ENCODE measurements around the gene FCGR2B. TPM values are rescaled to one million over a fixed set of nuclear protein-coding genes. Genes with fewer than 3 reads are reported as not detected.

Gene FCGR2B
- total and polyA plus RNA-seq, 2 donors (not counting 1 experiment from before 2014, with no cell fraction given) = 144 to 282 TPM

DNA sequence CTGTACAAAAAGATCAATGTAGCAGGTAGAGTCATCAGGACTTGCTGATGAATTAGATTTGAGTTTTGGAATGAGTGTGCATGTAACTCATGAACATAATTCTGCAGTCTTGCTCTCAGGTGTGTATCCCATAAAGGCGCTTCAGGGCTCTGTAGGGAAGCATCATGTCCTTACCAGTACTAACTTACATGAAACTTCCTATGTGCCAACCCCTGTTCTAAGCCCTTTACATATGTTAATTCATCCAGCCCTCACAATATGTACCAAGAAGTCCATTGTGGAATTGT, 56.3 kb downstream of the FCGR2B start:
- peaks cover 0 to 4% (median 0%) of the 10 kb centered on the region in 4 experiments for H3K27me3 ChIP-seq (replicated peaks in 1 of 4; ENCODE audit: control extremely low read depth in 1 of 4, control insufficient read depth in 3 of 4, insufficient read depth in 4 of 4, low read length in 3 of 4)
- H3K4me1 ChIP-seq (ENCODE audit: control insufficient read depth in 2 of 2, insufficient read depth in 2 of 2, low read length in 2 of 2) = peaks cover 44 to 46% of the 10 kb centered on the region in 2 donors
- intact Hi-C loops (cut with micrococcal nuclease) = loop anchor here (1.0 kb wide), 1 partner anchor 20 kb away; no protein-coding TSS in a partner anchor
- peak overlapping the region in 1 of 5 experiments; percentile 63 for H3K4me3 ChIP-seq (ENCODE audit: control extremely low read depth in 1 of 5, extremely low read depth in 1 of 5, insufficient read depth in 1 of 5, low read depth in 2 of 5, low read length in 4 of 5)
- no peaks in the 10 kb centered on the region for H3K9me3 Mint-ChIP-seq (ENCODE audit: insufficient read depth)
- H3K79me2 ChIP-seq (ENCODE audit: control insufficient read depth, insufficient read depth, low read length) = no peaks in the 10 kb centered on the region
- H3K9me3 ChIP-seq (ENCODE audit: control extremely low read depth in 1 of 3, control insufficient read depth in 2 of 3, insufficient read depth in 1 of 3, low read length in 2 of 3) = no peaks in the 10 kb centered on the region
- H3K4me3 Mint-ChIP-seq = peak overlapping the region; percentile 62
- no peaks in the 10 kb centered on the region for H4K20me1 ChIP-seq (ENCODE audit: control insufficient read depth, insufficient read depth, low read length, poor library complexity, severe bottlenecking)
- ChIA-PET POLR2A (no interaction called here), CTCF (interaction anchor here (0.6 to 2.1 kb wide), 3 partner anchors 12 to 27 kb away, joined by 4 to 9 read pairs (median 7); partner anchors contain the start of gene FCRLA)
- DNase-seq = no peak
- TF ChIP-seq, protein P1, sequence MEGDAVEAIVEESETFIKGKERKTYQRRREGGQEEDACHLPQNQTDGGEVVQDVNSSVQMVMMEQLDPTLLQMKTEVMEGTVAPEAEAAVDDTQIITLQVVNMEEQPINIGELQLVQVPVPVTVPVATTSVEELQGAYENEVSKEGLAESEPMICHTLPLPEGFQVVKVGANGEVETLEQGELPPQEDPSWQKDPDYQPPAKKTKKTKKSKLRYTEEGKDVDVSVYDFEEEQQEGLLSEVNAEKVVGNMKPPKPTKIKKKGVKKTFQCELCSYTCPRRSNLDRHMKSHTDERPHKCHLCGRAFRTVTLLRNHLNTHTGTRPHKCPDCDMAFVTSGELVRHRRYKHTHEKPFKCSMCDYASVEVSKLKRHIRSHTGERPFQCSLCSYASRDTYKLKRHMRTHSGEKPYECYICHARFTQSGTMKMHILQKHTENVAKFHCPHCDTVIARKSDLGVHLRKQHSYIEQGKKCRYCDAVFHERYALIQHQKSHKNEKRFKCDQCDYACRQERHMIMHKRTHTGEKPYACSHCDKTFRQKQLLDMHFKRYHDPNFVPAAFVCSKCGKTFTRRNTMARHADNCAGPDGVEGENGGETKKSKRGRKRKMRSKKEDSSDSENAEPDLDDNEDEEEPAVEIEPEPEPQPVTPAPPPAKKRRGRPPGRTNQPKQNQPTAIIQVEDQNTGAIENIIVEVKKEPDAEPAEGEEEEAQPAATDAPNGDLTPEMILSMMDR (IDR thresholded peaks at IDR 0.05) = no peak
- TF ChIP-seq EZH2 (IDR thresholded peaks at IDR 0.05; ENCODE audit: borderline replicate concordance, insufficient read depth, low read depth, low read length, poor library complexity, severe bottlenecking) = no peak
- H3K4me1 Mint-ChIP-seq = peaks cover 53% of the 10 kb centered on the region
- no peaks in the 10 kb centered on the region for H3K36me3 ChIP-seq (replicated peaks in 1 of 2; ENCODE audit: control extremely low read depth in 1 of 2, control insufficient read depth in 1 of 2, extremely low read depth in 1 of 2, insufficient read depth in 2 of 2, low read length in 1 of 2)
- H3K4me2 ChIP-seq (replicated peaks; ENCODE audit: low read depth, low read length, poor library complexity, severe bottlenecking) = peak overlapping the region; percentile 81
- peak overlapping the region; percentile 74 for H3K27ac Mint-ChIP-seq
- peak overlapping the region in 1 of 2 donors; percentile 52 for H3K27ac ChIP-seq (ENCODE audit: low read length in 2 of 2)
- WGBS (ENCODE audit: insufficient coverage) = no CpG with 5 or more reads among the region's 1 CpG
- H3K27me3 Mint-ChIP-seq = no peaks in the 10 kb centered on the region
- H2AFZ ChIP-seq (ENCODE audit: insufficient read depth, low read depth, low read length, poor library complexity, severe bottlenecking) = no peak overlapping the region
- peak overlapping the region; percentile 53 for H3K9ac ChIP-seq (ENCODE audit: low read length)
- ATAC-seq (ENCODE audit: low read depth) = peak; percentile 13

DNA sequence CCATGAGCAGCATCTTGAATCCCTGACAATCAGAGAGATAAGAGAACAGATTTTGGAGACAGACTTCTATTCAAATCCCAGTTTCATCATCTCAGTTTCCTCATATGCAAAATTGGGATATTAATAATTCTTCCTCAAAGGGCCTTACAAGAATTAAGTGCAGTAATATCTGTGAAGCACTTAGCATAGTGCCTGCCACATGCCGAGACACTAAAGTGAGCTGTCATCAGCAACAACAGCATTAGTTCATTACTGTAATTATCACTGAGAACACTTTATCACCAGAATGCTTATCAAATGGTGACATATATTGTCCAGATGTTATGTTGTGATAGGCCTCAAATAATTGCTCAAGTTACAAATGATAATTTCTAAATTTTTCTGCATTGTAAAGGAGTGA, 57.5 kb downstream of the FCGR2B start:
- H3K4me1 Mint-ChIP-seq = peaks cover 59% of the 10 kb centered on the region
- H3K4me1 ChIP-seq (ENCODE audit: control insufficient read depth in 2 of 2, insufficient read depth in 2 of 2, low read length in 2 of 2) = peaks cover 45 to 54% of the 10 kb centered on the region in 2 donors

More for the DNA sequence above, 57.5 kb downstream of the FCGR2B start:
- H3K4me3 ChIP-seq (ENCODE audit: control extremely low read depth in 1 of 5, extremely low read depth in 1 of 5, insufficient read depth in 1 of 5, low read depth in 2 of 5, low read length in 4 of 5) = no peak overlapping the region
- WGBS (ENCODE audit: insufficient coverage) = no CpG with 5 or more reads among the region's 1 CpG
- Mint-ChIP-seq H3K27ac (no peak overlapping the region), H3K27me3 (no peaks in the 10 kb centered on the region), H3K4me3 (no peak overlapping the region), H3K9me3 (ENCODE audit: insufficient read depth) (no peaks in the 10 kb centered on the region)
- H4K20me1 ChIP-seq (ENCODE audit: control insufficient read depth, insufficient read depth, low read length, poor library complexity, severe bottlenecking) = no peaks in the 10 kb centered on the region
- H3K9me3 ChIP-seq (ENCODE audit: control extremely low read depth in 1 of 3, control insufficient read depth in 2 of 3, insufficient read depth in 1 of 3, low read length in 2 of 3) = no peaks in the 10 kb centered on the region
- ChIA-PET CTCF (interaction anchor here (1.0 to 1.5 kb wide), 2 partner anchors 11 to 18 kb away, joined by 3 to 4 read pairs; no protein-coding TSS in a partner anchor), POLR2A (no interaction called here)
- no peak overlapping the region for H2AFZ ChIP-seq (ENCODE audit: insufficient read depth, low read depth, low read length, poor library complexity, severe bottlenecking)
- no peak overlapping the region for H3K4me2 ChIP-seq (replicated peaks; ENCODE audit: low read depth, low read length, poor library complexity, severe bottlenecking)
- H3K79me2 ChIP-seq (ENCODE audit: control insufficient read depth, insufficient read depth, low read length) = no peaks in the 10 kb centered on the region
- no peak overlapping the region for H3K9ac ChIP-seq (ENCODE audit: low read length)
- TF ChIP-seq EZH2 (IDR thresholded peaks at IDR 0.05; ENCODE audit: borderline replicate concordance, insufficient read depth, low read depth, low read length, poor library complexity, severe bottlenecking) = no peak
- TF ChIP-seq, protein P1 (IDR thresholded peaks at IDR 0.05) = no peak
- H3K27me3 ChIP-seq (replicated peaks in 1 of 4; ENCODE audit: control extremely low read depth in 1 of 4, control insufficient read depth in 3 of 4, insufficient read depth in 4 of 4, low read length in 3 of 4) = peaks cover 0 to 7% (median 0%) of the 10 kb centered on the region in 4 experiments
- no peak overlapping the region for H3K27ac ChIP-seq (ENCODE audit: low read length in 2 of 2)
- DNase-seq = no peak
- H3K36me3 ChIP-seq (replicated peaks in 1 of 2; ENCODE audit: control extremely low read depth in 1 of 2, control insufficient read depth in 1 of 2, extremely low read depth in 1 of 2, insufficient read depth in 2 of 2, low read length in 1 of 2) = no peaks in the 10 kb centered on the region
- intact Hi-C loops (cut with micrococcal nuclease) = no loop called here
- no peak for ATAC-seq (ENCODE audit: low read depth)

All from B cell (primary cell).